ENCODE results near the gene SHMT2. TPM values are rescaled to one million over a fixed set of nuclear protein-coding genes. Genes with fewer than 3 reads are reported as not detected.

Gene SHMT2
- total and polyA plus RNA-seq, 2 of the 4 experiments (the other 2 are of a cell fraction): 266 to 364 TPM

DNA sequence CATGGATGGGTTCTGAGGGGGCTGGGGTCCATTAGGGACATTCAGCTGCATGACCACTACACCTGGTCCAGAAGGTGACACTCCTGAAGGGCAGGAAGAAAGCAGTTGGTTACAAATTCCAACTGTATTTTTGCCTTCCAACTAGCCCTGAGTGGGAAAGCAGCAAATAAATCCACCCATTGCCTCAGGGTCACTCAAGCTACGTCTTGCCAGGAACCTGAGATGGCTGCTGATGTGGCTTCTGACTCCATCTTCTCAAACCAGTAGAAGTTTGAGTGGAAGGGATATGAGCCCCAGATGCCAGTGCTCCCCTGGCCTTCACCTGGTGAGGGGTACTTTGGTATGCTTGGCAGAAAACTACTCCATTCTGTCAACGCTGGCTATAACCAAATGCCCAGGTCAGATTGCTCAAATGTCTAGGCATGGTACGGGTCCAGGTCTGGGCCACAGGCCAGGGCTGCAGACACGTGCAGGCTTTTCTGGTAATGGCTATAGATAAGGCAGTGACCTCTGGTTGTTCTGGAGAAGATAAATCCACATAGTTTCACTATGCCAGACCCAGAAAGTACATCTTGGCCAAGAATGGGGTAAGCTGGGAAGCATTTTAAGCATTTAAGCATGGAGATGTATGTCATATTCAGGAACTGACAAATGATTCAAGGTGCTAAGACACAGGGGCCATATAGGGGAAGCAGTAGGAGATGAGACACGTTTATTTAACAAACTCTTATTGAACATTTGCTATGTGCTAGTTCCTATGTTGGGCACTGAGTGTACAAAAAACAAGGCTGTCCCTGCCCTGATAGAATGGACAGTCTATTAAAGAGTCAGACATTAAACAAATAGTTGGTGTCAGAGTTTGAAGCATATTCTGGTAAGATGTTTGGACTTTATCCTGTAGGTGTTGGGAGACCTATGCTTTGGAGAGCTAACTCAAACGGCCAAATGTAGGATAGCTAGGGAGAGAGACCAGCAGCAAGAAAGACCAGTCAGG, 29.8 kb downstream of the SHMT2 start:
- ATAC-seq (ENCODE audit: low read depth): peak; percentile 45
- H2BK15ac ChIP-seq (ENCODE audit: low read depth, low read length): no peak overlapping the region
- no peak overlapping the region for H3K56ac ChIP-seq (ENCODE audit: extremely low read depth, insufficient read depth, low read length)
- no peak overlapping the region for H2AK5ac ChIP-seq (ENCODE audit: low read depth, low read length)
- H3K14ac ChIP-seq (replicated peaks; ENCODE audit: low read depth, low read length): no peak overlapping the region
- no peak overlapping the region for H2AFZ ChIP-seq (replicated peaks; ENCODE audit: low read length, poor library complexity)
- peak; percentile 58 for DNase-seq
- no peak overlapping the region for H3K4me3 ChIP-seq (ENCODE audit: insufficient read depth, low read depth, low read length)
- H3K9me3 ChIP-seq (ENCODE audit: control insufficient read depth, insufficient read depth, low read length): no peaks in the 10 kb centered on the region
- BruUV-seq (replicated peaks): no TSS peak
- intact Hi-C loops (cut with micrococcal nuclease): no loop called here
- no peaks in the 10 kb centered on the region; the same call in 1 of the 2 replicates for H4K20me1 ChIP-seq (ENCODE audit: insufficient read depth, low read length)
- no peak overlapping the region for H4K8ac ChIP-seq (ENCODE audit: low read depth in 2 of 2, low read length in 2 of 2)
- peaks cover 6% of the 10 kb centered on the region; the same call in 1 of the 2 replicates for H3K9me1 ChIP-seq (ENCODE audit: insufficient read depth, low read length)
- 71% methylated on average over 1 of the region's 6 CpGs; no CpG with 5 or more reads in 1 of the 2 experiments for WGBS, 2 experiments (ENCODE audit: extremely low coverage in 2 of 2, insufficient read length in 1 of 2)
- no peak overlapping the region for H2AK9ac ChIP-seq (replicated peaks; ENCODE audit: low read depth, low read length, poor library complexity)
- H2BK120ac ChIP-seq (ENCODE audit: low read depth, low read length): no peak overlapping the region
- H3K23ac ChIP-seq (ENCODE audit: low read depth, low read length): no peak overlapping the region
- no peak overlapping the region for H2BK5ac ChIP-seq (ENCODE audit: low read depth, low read length, poor library complexity, severe bottlenecking)
- H3K27me3 ChIP-seq (ENCODE audit: control insufficient read depth, insufficient read depth, low read length): no peaks in the 10 kb centered on the region
- dilution Hi-C loops (cut with HindIII; ENCODE audit: low sequenced_read_pairs, unreplicated experiment): no loop called here
- no peak overlapping the region for H3K27ac ChIP-seq (ENCODE audit: insufficient read depth, low read length)
- no peak overlapping the region for H3K18ac ChIP-seq (ENCODE audit: low read depth, low read length)
- H3K4me1 ChIP-seq (ENCODE audit: control insufficient read depth, insufficient read depth, low read length): no peaks in the 10 kb centered on the region
- no peak overlapping the region for H3K4me2 ChIP-seq (ENCODE audit: low read depth, low read length)
- H2BK20ac ChIP-seq (ENCODE audit: low read depth, low read length): no peak overlapping the region
- ChIA-PET CTCF (interaction anchor here (1.2 to 1.4 kb wide), 2 partner anchors 14 to 194 kb away, joined by 4 read pairs; no protein-coding TSS in a partner anchor), POLR2A (ENCODE audit: unreplicated experiment) (no interaction called here)
- no peak overlapping the region for H4K5ac ChIP-seq (ENCODE audit: low read depth, low read length)
- TF ChIP-seq BHLHE40 (IDR thresholded peaks at IDR 0.05; ENCODE audit: low read depth, low read length): peak; percentile 81
- TF ChIP-seq MAFK (IDR thresholded peaks at IDR 0.05; ENCODE audit: low read depth, low read length): no peak
- in situ Hi-C loops (cut with MboI; ENCODE audit: low sequenced_read_pairs): no loop called here
- H3K9ac ChIP-seq (ENCODE audit: low read depth, low read length): no peak overlapping the region
- no peak overlapping the region for H3K4ac ChIP-seq (ENCODE audit: low read depth, low read length)
- H3K79me1 ChIP-seq (ENCODE audit: low read depth in 1 of 2, low read length in 2 of 2): peaks cover 0 to 15% of the 10 kb centered on the region in 2 experiments; a peak in 1 of 4 replicates
- peaks cover 32% of the 10 kb centered on the region for H3K36me3 ChIP-seq (ENCODE audit: control insufficient read depth, insufficient read depth, low read length)
- no peak overlapping the region for H4K91ac ChIP-seq (ENCODE audit: insufficient read depth, low read depth, low read length)

Measured in IMR-90 (cell line).